HepG2 (cell line): Measurements from ENCODE around the gene SLC35F3. TPM values are rescaled to one million over a fixed set of nuclear protein-coding genes. Genes with fewer than 3 reads are reported as not detected.

Source experiments
- ATAC-seq: fragments of 200-7000 bp; cut with Tn5 transposase; 3 replicates; pipeline ENCODE4 v1.9.1; 2020; ENCODE audit warnings: mild to moderate bottlenecking, moderate library complexity
- BruUV-seq: library from RNA; stranded (reverse); fragments of 400-500 nt; replicated peaks from 2 replicates; lab custom pipeline; 2021; lab: Mats Ljungman, UMichigan
- CTCF ChIA-PET: fragments of 300-600 bp; formaldehyde crosslinking; extraction: SDS; loops from one replicate; lab custom pipeline; 2021; ENCODE audit warnings: low total read pairs, inconsistent platforms, low intra/inter-chr PET ratio; lab: Yijun Ruan, JAX
- POLR2A ChIA-PET: fragments of 350-600 bp; sonication (Branson Sonifier 250); formaldehyde crosslinking; loops from one replicate; lab custom pipeline; 2020; ENCODE audit warnings: antibody characterized with exemption, inconsistent platforms; lab: Yijun Ruan, JAX
- DNase-seq: peaks from one replicate; pipeline ENCODE4 v3.0.0-alpha.2; 2015; ENCODE audit warnings: low spot score
- FAIRE-seq: peaks from 3 replicates; lab custom pipeline; 2011; peaks lifted over from hg19 to GRCh38; lab: Jason Lieb, UNC
- H2AFZ ChIP-seq: one replicate; pipeline ENCODE4 v1.6.1; 2011; ENCODE audit warnings: low read length, inconsistent platforms
- H3K27ac ChIP-seq: fragments of 300-600 bp; 3 replicates; pipeline ENCODE4 v1.8.0; 2011; ENCODE audit warnings: mixed run types, mild to moderate bottlenecking, mixed read lengths, low read length, inconsistent platforms; ENCODE audit not compliant: insufficient read depth; ENCODE audit errors: extremely low read length
- H3K27me3 ChIP-seq, 2 experiments: fragments of 200-600 bp in 1 of 2; 2 replicates in 1 of 2; 3 replicates in 1 of 2; pipeline versions ENCODE4 v1.6.0 to v1.8.0; 2011; ENCODE audit warnings: low read length in 2 of 2, mild to moderate bottlenecking in 2 of 2, moderate library complexity in 2 of 2, inconsistent platforms in 1 of 2; ENCODE audit not compliant: insufficient read depth in 2 of 2, control insufficient read depth in 1 of 2
- H3K36me3 ChIP-seq, 2 experiments: fragments of 200-600 bp in 1 of 2; replicated peaks in 1 of 2; 2 replicates in 1 of 2; 3 replicates in 1 of 2; pipeline versions ENCODE4 v1.5.1 to v1.8.0; 2011; ENCODE audit warnings: low read length in 2 of 2, inconsistent platforms in 1 of 2; ENCODE audit not compliant: insufficient read depth in 2 of 2, control insufficient read depth in 1 of 2
- H3K4me1 ChIP-seq: 2 replicates; pipeline ENCODE4 v1.5.1; 2012; ENCODE audit warnings: low read length, inconsistent platforms; ENCODE audit not compliant: insufficient read depth
- H3K4me2 ChIP-seq: 2 replicates; pipeline ENCODE4 v1.6.0; 2011; ENCODE audit warnings: low read depth, low read length, inconsistent platforms
- H3K4me3 ChIP-seq, 3 experiments: fragments of 200-600 bp in 1 of 3; sonication (generic), shearing (Covaris generic) in 1 of 3; replicated peaks in 1 of 3; 2 replicates each; pipeline ENCODE4 v1.5.1; 2011 to 2016; ENCODE audit warnings: low read length in 3 of 3, inconsistent platforms in 2 of 3, low read depth in 2 of 3, mild to moderate bottlenecking in 2 of 3, control low read depth in 1 of 3, mixed read lengths in 1 of 3; ENCODE audit not compliant: insufficient read depth in 1 of 3
- H3K79me2 ChIP-seq: one replicate; pipeline ENCODE4 v1.6.1; 2011; ENCODE audit warnings: low read length, inconsistent platforms; ENCODE audit not compliant: insufficient read depth
- H3K9ac ChIP-seq: 2 replicates; pipeline ENCODE4 v1.6.0; 2011; ENCODE audit warnings: mild to moderate bottlenecking, low read depth, low read length, inconsistent platforms; ENCODE audit not compliant: insufficient read depth
- H3K9me3 ChIP-seq: 2 replicates; pipeline ENCODE4 v1.5.1; 2012; ENCODE audit warnings: mild to moderate bottlenecking, low read length
- H4K20me1 ChIP-seq: 2 replicates; pipeline ENCODE4 v1.6.0; 2011; ENCODE audit warnings: inconsistent platforms, mild to moderate bottlenecking, low read length, moderate library complexity; ENCODE audit not compliant: insufficient read depth
- ARNT2 ChIP-seq: sonication (generic); formaldehyde crosslinking; IDR thresholded peaks from 2 replicates; pipeline ENCODE4 v1.8.0; 2022; ENCODE audit warnings: mild to moderate bottlenecking, low read depth, missing genetic modification reagents, moderate library complexity
- EEA1 ChIP-seq: sonication (generic); formaldehyde crosslinking; IDR thresholded peaks from 2 replicates; pipeline ENCODE4 v1.5.1; 2020; ENCODE audit warnings: mild to moderate bottlenecking, missing genetic modification reagents, borderline replicate concordance
- ETS1 ChIP-seq: sonication (generic); formaldehyde crosslinking; IDR thresholded peaks from 2 replicates; pipeline ENCODE4 v1.4.0; 2020; ENCODE audit warnings: missing genetic modification reagents
- PRDM15 ChIP-seq: sonication (generic); formaldehyde crosslinking; IDR thresholded peaks from 2 replicates; pipeline ENCODE4 v1.4.0; 2020; ENCODE audit warnings: missing genetic modification reagents
- RBM39 ChIP-seq: fragments of 200-400 bp; formaldehyde crosslinking; IDR thresholded peaks from one replicate; pipeline ENCODE4 v1.6.1; 2018; ENCODE audit warnings: antibody characterized with exemption, mild to moderate bottlenecking, low read depth, low read length; ENCODE audit not compliant: poor library complexity, severe bottlenecking
- ZNF138 ChIP-seq: sonication (generic); formaldehyde crosslinking; IDR thresholded peaks from 2 replicates; pipeline ENCODE4 v1.5.0; 2020; ENCODE audit warnings: mild to moderate bottlenecking, low read depth, missing genetic modification reagents
- ZNF550 ChIP-seq: sonication (generic); formaldehyde crosslinking; IDR thresholded peaks from 2 replicates; pipeline ENCODE4 v1.4.0; 2020; ENCODE audit warnings: mild to moderate bottlenecking, missing genetic modification reagents, borderline replicate concordance
- WGBS: methylation state at CpG from one replicate; pipeline ENCODE4 v1.1.6; 2017; ENCODE audit warnings: low lambda C conversion rate; 5-methylcytosine and 5-hydroxymethylcytosine counted together
- in situ Hi-C: cut with HindIII; loops from 2 replicates; pipeline ENCODE4 v1.10.0; 2017; ENCODE audit warnings: low pct_unique_long_range_greater_than_20kb; ENCODE audit not compliant: extremely low pct_ligation_motif_present
- intact Hi-C: fragments of 100-400 bp; cut with micrococcal nuclease; formaldehyde crosslinking; loops from one replicate; pipeline ENCODE4 v1.10.0; 2022; ENCODE audit not compliant: unreplicated experiment
- polyA plus RNA-seq, 8 experiments: library from polyadenylated mRNA; depleted of rRNA in 3 of 8; stranded (reverse) in 7 of 8; unstranded in 1 of 8; fragments of >200 nt; fragmentation: Illumina TruSeq in 4 of 8; extraction: Trizol in 4 of 8; gene quantifications; 2 replicates each; pipeline versions ENCODE4 v1.2.1 to v1.2.3, GENCODE V29; 2011 to 2016; ENCODE audit warnings: low read depth in 4 of 8, missing spikeins in 1 of 8, mixed read lengths in 1 of 8; ENCODE audit not compliant: insufficient read depth in 1 of 8
- total RNA-seq, 5 experiments: library from RNA; depleted of rRNA; stranded (reverse); fragments of >200 nt; fragmentation: Illumina TruSeq; extraction: Trizol; gene quantifications; 2 replicates each; pipeline ENCODE4 v1.2.3, GENCODE V29; 2016; ENCODE audit warnings: low read depth in 1 of 5
- TF ChIP-seq, protein P1 (sequence below): sonication (generic); formaldehyde crosslinking; IDR thresholded peaks from 2 replicates; pipeline ENCODE4 v1.8.0; 2023; ENCODE audit warnings: mild to moderate bottlenecking, missing genetic modification reagents
- TF ChIP-seq, protein P2 (sequence below): sonication (generic); formaldehyde crosslinking; IDR thresholded peaks from 2 replicates; pipeline ENCODE4 v1.4.0; 2020; ENCODE audit warnings: missing genetic modification reagents

The SLC35F3 gene
- total and polyA plus RNA-seq, 2 of the 13 experiments (the other 11 are each of a cell fraction or from before 2014, with no cell fraction given): not detected

- H3K27ac ChIP-seq: no peak overlapping the region
- no peak for FAIRE-seq
- no peaks in the 10 kb centered on the region for H3K36me3 ChIP-seq
- no peak for DNase-seq
- no peak overlapping the region for H3K4me3 ChIP-seq
- H3K27me3 ChIP-seq: 0 out of 5 replicates have a peak, but pooled peaks cover 0 to 10% of the 10 kb centered on the region in 2 experiments
- TF ChIP-seq EEA1 (CRISPR knock-in tag): no peak
- TF ChIP-seq RBM39: no peak
- no peak for TF ChIP-seq ETS1
- TF ChIP-seq, protein P1, sequence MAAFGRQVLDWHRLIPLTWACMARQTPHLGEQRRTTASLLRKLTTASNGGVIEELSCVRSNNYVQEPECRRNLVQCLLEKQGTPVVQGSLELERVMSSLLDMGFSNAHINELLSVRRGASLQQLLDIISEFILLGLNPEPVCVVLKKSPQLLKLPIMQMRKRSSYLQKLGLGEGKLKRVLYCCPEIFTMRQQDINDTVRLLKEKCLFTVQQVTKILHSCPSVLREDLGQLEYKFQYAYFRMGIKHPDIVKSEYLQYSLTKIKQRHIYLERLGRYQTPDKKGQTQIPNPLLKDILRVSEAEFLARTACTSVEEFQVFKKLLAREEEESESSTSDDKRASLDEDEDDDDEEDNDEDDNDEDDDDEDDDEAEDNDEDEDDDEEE (CRISPR knock-in tag): no peak
- H3K79me2 ChIP-seq: no peaks in the 10 kb centered on the region
- H4K20me1 ChIP-seq: no peaks in the 10 kb centered on the region
- WGBS: 11% methylated on average over 7 of the region's 7 CpGs
- BruUV-seq: no TSS peak
- CTCF ChIA-PET: no interaction called here
- no peak for ATAC-seq
- in situ Hi-C loops (no loop called here), intact Hi-C loops (no loop called here)
- no peak overlapping the region for H3K9ac ChIP-seq
- peaks cover 11% of the 10 kb centered on the region for H3K9me3 ChIP-seq
- POLR2A ChIA-PET: no interaction called here
- H3K4me2 ChIP-seq: no peak overlapping the region
- no peak overlapping the region for H2AFZ ChIP-seq
- peaks cover 20% of the 10 kb centered on the region for H3K4me1 ChIP-seq
Observed at GRCh38 chr1:234260578-234260977, 356.1 kb downstream of the SLC35F3 start.

- no peak for FAIRE-seq
- in situ Hi-C loops: no loop called here
- POLR2A ChIA-PET: no interaction called here
- Histone ChIP-seq H4K20me1 (no peaks in the 10 kb centered on the region), H2AFZ (no peak overlapping the region), H3K27me3 (0 out of 5 replicates have a peak, but pooled peaks cover 0 to 10% of the 10 kb centered on the region in 2 experiments), H3K9ac (no peak overlapping the region), H3K4me1 (peaks cover 29% of the 10 kb centered on the region), H3K27ac (no peak overlapping the region), H3K4me3 (no peak overlapping the region), H3K4me2 (no peak overlapping the region), H3K9me3 (peaks cover 11% of the 10 kb centered on the region), H3K36me3 (no peaks in the 10 kb centered on the region), H3K79me2 (no peaks in the 10 kb centered on the region)
- CTCF ChIA-PET: no interaction called here
- no peak for ATAC-seq
- intact Hi-C loops: no loop called here
- 27% methylated on average over 5 of the region's 5 CpGs for WGBS
- DNase-seq: no peak
- no TSS peak for BruUV-seq
- TF ChIP-seq ZNF550 (CRISPR knock-in tag): no peak
- TF ChIP-seq PRDM15 (CRISPR knock-in tag): no peak
- TF ChIP-seq ZNF138: no peak
- TF ChIP-seq, protein P2, sequence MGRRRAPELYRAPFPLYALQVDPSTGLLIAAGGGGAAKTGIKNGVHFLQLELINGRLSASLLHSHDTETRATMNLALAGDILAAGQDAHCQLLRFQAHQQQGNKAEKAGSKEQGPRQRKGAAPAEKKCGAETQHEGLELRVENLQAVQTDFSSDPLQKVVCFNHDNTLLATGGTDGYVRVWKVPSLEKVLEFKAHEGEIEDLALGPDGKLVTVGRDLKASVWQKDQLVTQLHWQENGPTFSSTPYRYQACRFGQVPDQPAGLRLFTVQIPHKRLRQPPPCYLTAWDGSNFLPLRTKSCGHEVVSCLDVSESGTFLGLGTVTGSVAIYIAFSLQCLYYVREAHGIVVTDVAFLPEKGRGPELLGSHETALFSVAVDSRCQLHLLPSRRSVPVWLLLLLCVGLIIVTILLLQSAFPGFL (CRISPR knock-in tag): no peak
- TF ChIP-seq ARNT2 (CRISPR knock-in tag): no peak
Observed at GRCh38 chr1:234261545-234261944, 357.1 kb downstream of the SLC35F3 start.
